Tibial nerve (tissue), 4 donors: ENCODE measurements around the gene STK10. TPM values are rescaled to one million over a fixed set of nuclear protein-coding genes. Genes with fewer than 3 reads are reported as not detected.

Experiments used
- DNase-seq, 2 donors: peaks; one replicate each; pipeline ENCODE4 v3.0.0-alpha.2; 2019; ENCODE audit warnings: low spot score in 2 of 2
- H3K27ac ChIP-seq, 4 donors: fragments of 200-600 bp; sonication (generic) in 3 of 4; one replicate each; pipeline ENCODE4 v1.5.1; 2017 to 2019; ENCODE audit warnings: mild to moderate bottlenecking in 1 of 4
- H3K27me3 ChIP-seq, 2 donors: fragments of 200-600 bp; sonication (generic) in 1 of 2; one replicate each; pipeline versions ENCODE4 v1.5.1 to v1.6.0; 2017 to 2019
- H3K36me3 ChIP-seq, 3 donors: fragments of 200-600 bp; sonication (generic); one replicate each; pipeline ENCODE4 v1.5.1; 2018 to 2019
- H3K4me1 ChIP-seq, 4 donors: fragments of 200-600 bp; sonication (generic) in 3 of 4; one replicate each; pipeline ENCODE4 v1.5.1; 2017 to 2019
- H3K4me3 ChIP-seq, 4 donors: fragments of 200-600 bp; sonication (generic) in 3 of 4; one replicate each; pipeline ENCODE4 v1.5.1; 2017 to 2019; ENCODE audit warnings: mild to moderate bottlenecking in 1 of 4, moderate library complexity in 1 of 4
- H3K9me3 ChIP-seq, 4 donors: fragments of 200-600 bp; sonication (generic) in 3 of 4; one replicate each; pipeline ENCODE4 v1.5.1; 2017 to 2019
- CTCF ChIP-seq, 5 experiments: fragments of 200-600 bp in 3 of 5; fragments of 450-650 bp in 2 of 5; sonication (generic) in 3 of 5; IDR thresholded peaks; one replicate each; pipeline ENCODE4 v1.5.1; 2016 to 2019; ENCODE audit warnings: antibody characterized with exemption in 5 of 5, mild to moderate bottlenecking in 3 of 5, moderate library complexity in 2 of 5
- EP300 ChIP-seq, 2 donors: sonication (generic); formaldehyde crosslinking; IDR thresholded peaks; one replicate each; pipeline ENCODE4 v1.6.1; 2017; ENCODE audit warnings: antibody characterized with exemption in 2 of 2, mild to moderate bottlenecking in 1 of 2
- POLR2A ChIP-seq, 2 donors: fragments of 450-650 bp; IDR thresholded peaks; one replicate each; pipeline ENCODE4 v1.6.1; 2017; ENCODE audit warnings: antibody characterized with exemption in 2 of 2, mild to moderate bottlenecking in 2 of 2, moderate library complexity in 2 of 2
- WGBS, 2 donors: methylation state at CpG; one replicate each; pipeline ENCODE4 v1.1.5; 2018; 5-methylcytosine and 5-hydroxymethylcytosine counted together
- total RNA-seq, 4 donors: library from RNA; depleted of rRNA; stranded (reverse); fragments of >200 nt; gene quantifications; one replicate each; pipeline ENCODE4 v1.1.0, GENCODE V29; 2016

STK10 gene
- total RNA-seq, 4 donors from 2014 or later: 35.4 to 75.6 (median 48.0) TPM

GRCh38 chr5:172183881-172184280, 4.1 kb downstream of the STK10 start:
- Histone ChIP-seq H3K27me3 (no peaks in the 10 kb centered on the region), H3K27ac (peak overlapping the region in 3 of 4 donors; percentile 92 to 99 (median 95)), H3K9me3 (no peaks in the 10 kb centered on the region), H3K4me3 (no peak overlapping the region), H3K4me1 (peaks cover 0 to 60% (median 17%) of the 10 kb centered on the region in 4 donors), H3K36me3 (no peaks in the 10 kb centered on the region)
- WGBS, 2 donors: 74 to 79% methylated on average over 4 of the region's 4 CpGs
- no peak for DNase-seq
- TF ChIP-seq POLR2A (IDR thresholded peaks at IDR 0.05) (no peak), EP300 (IDR thresholded peaks at IDR 0.05) (no peak)

- 90 to 93% methylated on average over 6 of the region's 6 CpGs for WGBS, 2 donors
- no peak overlapping the region for H3K27ac ChIP-seq
- H3K36me3 ChIP-seq: no peaks in the 10 kb centered on the region
- H3K4me3 ChIP-seq: no peak overlapping the region
- TF ChIP-seq POLR2A (IDR thresholded peaks at IDR 0.05) (no peak), CTCF (IDR thresholded peaks at IDR 0.05) (no peak)
- DNase-seq: no peak
- no peaks in the 10 kb centered on the region for H3K27me3 ChIP-seq
- peaks cover 0 to 59% (median 21%) of the 10 kb centered on the region in 4 donors for H3K4me1 ChIP-seq
- no peaks in the 10 kb centered on the region for H3K9me3 ChIP-seq
Measured at GRCh38 chr5:172182291-172182690, 5.7 kb downstream of the STK10 start.

- Histone ChIP-seq H3K27me3 (no peaks in the 10 kb centered on the region), H3K4me1 (peaks cover 0 to 47% (median 17%) of the 10 kb centered on the region in 4 donors), H3K9me3 (no peaks in the 10 kb centered on the region), H3K36me3 (no peaks in the 10 kb centered on the region), H3K4me3 (no peak overlapping the region), H3K27ac (no peak overlapping the region)
- WGBS, 2 donors: 90 to 93% methylated on average over 9 of the region's 9 CpGs
- TF ChIP-seq EP300 (IDR thresholded peaks at IDR 0.05): no peak
- no peak for TF ChIP-seq CTCF (IDR thresholded peaks at IDR 0.05)
- no peak for TF ChIP-seq POLR2A (IDR thresholded peaks at IDR 0.05)
- no peak for DNase-seq
Measured at GRCh38 chr5:172180936-172181335, 7.1 kb downstream of the STK10 start.

GRCh38 chr5:172178991-172179989, 8.7 kb downstream of the STK10 start:
- peak overlapping the region; percentile 36 to 81 (median 76) for H3K27ac ChIP-seq
- TF ChIP-seq CTCF (IDR thresholded peaks at IDR 0.05): no peak
- peak in 1 of 2 donors; percentile 11 for TF ChIP-seq EP300 (IDR thresholded peaks at IDR 0.05)
- peaks cover 0 to 48% (median 20%) of the 10 kb centered on the region in 4 donors for H3K4me1 ChIP-seq
- DNase-seq: no peak
- H3K27me3 ChIP-seq: no peaks in the 10 kb centered on the region
- H3K9me3 ChIP-seq: no peaks in the 10 kb centered on the region
- peak overlapping the region in 2 of 4 donors; percentile 16 to 20 for H3K4me3 ChIP-seq
- 22 to 24% methylated on average over 18 of the region's 18 CpGs for WGBS, 2 donors
- no peaks in the 10 kb centered on the region for H3K36me3 ChIP-seq

GRCh38 chr5:172178301-172178987, 9.6 kb downstream of the STK10 start:
- Histone ChIP-seq H3K4me3 (no peak overlapping the region), H3K36me3 (no peaks in the 10 kb centered on the region), H3K27ac (peak overlapping the region in 3 of 4 donors; percentile 75 to 81 (median 77)), H3K9me3 (no peaks in the 10 kb centered on the region), H3K27me3 (no peaks in the 10 kb centered on the region), H3K4me1 (peaks cover 0 to 50% (median 26%) of the 10 kb centered on the region in 4 donors)
- 64 to 69% methylated on average over 13 to 18 of the region's 18 CpGs for WGBS, 2 donors
- DNase-seq: no peak
- TF ChIP-seq CTCF (IDR thresholded peaks at IDR 0.05) (no peak), EP300 (IDR thresholded peaks at IDR 0.05) (no peak), POLR2A (IDR thresholded peaks at IDR 0.05) (no peak)
